DMS79 treated with DMSO at 0.1 percent for 48 hours (cell line): ENCODE measurements around the gene PDXDC1.
"Not testable (repeated sequence)": the region's sequence is repeated elsewhere in the genome, so short reads cannot be mapped to it uniquely, and the experiment has no call there.

ENCODE experiments used
- DNase-seq: peaks from one replicate; lab custom pipeline; 2025; lab: John Stamatoyannopoulos, UW

Gene PDXDC1

DNA sequence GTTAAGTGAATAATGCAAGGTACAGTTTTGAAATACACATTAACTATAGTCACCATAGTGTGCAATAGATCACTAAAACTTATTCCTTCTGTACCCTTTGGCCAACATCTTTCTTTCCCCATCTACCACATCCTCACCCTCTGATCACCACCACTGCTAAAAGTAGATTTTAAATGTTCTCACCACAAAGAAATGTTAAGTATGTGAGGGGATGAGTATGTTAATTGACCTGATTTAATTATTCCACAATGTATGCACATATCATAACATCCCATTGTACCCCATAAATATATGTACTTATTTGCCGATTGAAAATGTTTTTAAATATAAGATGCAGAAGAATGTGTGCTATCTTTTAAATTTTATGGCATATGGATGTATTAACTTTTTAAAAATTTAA is 188.2 kb downstream of the PDXDC1 start:
- not testable (repeated sequence) for DNase-seq

DNA sequence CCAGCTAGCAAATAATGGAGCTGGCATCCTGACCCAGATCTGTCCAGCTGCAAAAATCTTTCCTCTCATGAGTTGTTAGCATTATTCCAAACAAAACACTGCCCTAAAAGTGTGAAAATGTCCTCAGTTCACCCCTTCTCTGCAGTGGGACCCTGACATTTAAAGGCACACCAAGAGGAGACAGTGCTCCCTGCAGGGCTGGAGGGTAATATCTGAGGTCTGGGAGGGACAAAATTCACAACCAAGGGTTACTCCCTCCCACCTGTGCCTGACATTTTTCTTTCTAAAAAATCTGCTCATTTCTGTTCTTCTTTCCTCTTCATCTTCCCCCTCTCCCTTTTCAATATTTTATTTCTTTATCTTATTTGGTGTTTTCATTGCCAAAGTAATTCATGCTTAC is 191.4 kb downstream of the PDXDC1 start:
- not testable (repeated sequence) for DNase-seq

DNA sequence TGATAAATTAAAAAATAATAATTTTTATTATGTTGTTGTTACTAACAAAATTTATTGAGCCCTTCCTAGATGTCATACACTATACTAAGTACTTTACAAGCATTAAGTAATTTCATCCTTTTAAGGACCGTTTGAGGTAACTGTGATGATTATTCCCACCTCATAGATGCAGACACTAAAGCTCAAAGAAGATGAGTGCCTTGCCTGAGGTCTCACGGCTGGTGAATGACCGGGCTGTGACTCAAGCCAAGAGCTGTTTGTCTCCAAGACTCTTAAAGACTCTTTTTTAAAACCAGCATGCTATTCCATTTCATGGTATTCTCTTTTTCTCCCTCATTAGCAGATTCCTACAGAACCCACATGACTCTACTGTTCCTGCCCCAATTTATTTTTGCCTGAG is 193.5 kb downstream of the PDXDC1 start:
- DNase-seq, result not testable (repeated sequence)

- DNase-seq, result not testable (repeated sequence)
Observed at GRCh38 chr16:15168953-15169652, 194.3 kb downstream of the PDXDC1 start.

- not testable (repeated sequence) for DNase-seq
Observed at GRCh38 chr16:15179909-15180308, 205.1 kb downstream of the PDXDC1 start.

GRCh38 chr16:15180946-15181345 is 206.1 kb downstream of the PDXDC1 start:
- DNase-seq, result not testable (repeated sequence)

DNA sequence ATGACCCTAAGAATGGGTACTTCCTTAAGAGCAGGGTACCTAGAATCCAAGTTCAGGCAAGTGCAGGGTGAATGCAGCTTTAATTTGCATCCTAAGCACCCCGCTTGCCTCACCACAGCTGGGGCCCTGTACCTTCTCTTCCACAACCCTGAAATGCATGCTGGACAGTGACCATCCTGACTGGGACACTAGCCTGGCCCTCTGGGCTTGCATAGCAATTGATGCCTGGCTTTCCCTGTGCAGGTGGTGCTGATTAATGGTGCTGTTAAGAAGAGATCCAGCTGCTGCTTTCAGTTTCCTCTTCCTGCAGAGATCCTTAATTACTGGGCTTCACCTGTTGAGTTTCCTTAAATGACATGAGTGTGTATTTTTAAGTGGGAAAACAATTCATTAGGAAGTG is 209.2 kb downstream of the PDXDC1 start:
- not testable (repeated sequence) for DNase-seq
